DND-41 (cell line): Measurements from ENCODE around the gene TBXT.

ENCODE experiments used
- EZH2 ChIP-seq: IDR thresholded peaks from 3 replicates; pipeline ENCODE4 v1.6.1; 2012; ENCODE audit warnings: borderline replicate concordance, low read depth, mild to moderate bottlenecking, moderate library complexity, low read length, inconsistent platforms; ENCODE audit not compliant: severe bottlenecking
- TF ChIP-seq, protein P1 (sequence below): IDR thresholded peaks from 2 replicates; pipeline ENCODE4 v1.5.1; 2012; ENCODE audit warnings: borderline replicate concordance, low read length, moderate library complexity, mild to moderate bottlenecking; ENCODE audit not compliant: poor library complexity, severe bottlenecking; ENCODE audit errors: extremely low read depth

- TF ChIP-seq, protein P1, sequence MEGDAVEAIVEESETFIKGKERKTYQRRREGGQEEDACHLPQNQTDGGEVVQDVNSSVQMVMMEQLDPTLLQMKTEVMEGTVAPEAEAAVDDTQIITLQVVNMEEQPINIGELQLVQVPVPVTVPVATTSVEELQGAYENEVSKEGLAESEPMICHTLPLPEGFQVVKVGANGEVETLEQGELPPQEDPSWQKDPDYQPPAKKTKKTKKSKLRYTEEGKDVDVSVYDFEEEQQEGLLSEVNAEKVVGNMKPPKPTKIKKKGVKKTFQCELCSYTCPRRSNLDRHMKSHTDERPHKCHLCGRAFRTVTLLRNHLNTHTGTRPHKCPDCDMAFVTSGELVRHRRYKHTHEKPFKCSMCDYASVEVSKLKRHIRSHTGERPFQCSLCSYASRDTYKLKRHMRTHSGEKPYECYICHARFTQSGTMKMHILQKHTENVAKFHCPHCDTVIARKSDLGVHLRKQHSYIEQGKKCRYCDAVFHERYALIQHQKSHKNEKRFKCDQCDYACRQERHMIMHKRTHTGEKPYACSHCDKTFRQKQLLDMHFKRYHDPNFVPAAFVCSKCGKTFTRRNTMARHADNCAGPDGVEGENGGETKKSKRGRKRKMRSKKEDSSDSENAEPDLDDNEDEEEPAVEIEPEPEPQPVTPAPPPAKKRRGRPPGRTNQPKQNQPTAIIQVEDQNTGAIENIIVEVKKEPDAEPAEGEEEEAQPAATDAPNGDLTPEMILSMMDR = no peak
- no peak for TF ChIP-seq EZH2
These were observed 9.6 kb downstream of the TBXT start for GRCh38 chr6:166157930-166158617.
